OCI-LY3 (cell line): ENCODE measurements around the gene IQCE.

ENCODE experiments used
- EZH2phosphoT487 ChIP-seq: fragments of 200-600 bp; shearing (Covaris generic); IDR thresholded peaks from 2 replicates; pipeline ENCODE4 v1.6.1; 2018; ENCODE audit warnings: antibody characterized with exemption, mixed run types, low read depth
- TF ChIP-seq, protein P1 (sequence below): fragments of 200-600, 300-600 bp; sonication (generic); IDR thresholded peaks from 2 replicates; pipeline ENCODE4 v1.5.1; 2014; ENCODE audit warnings: antibody characterized with exemption, low read length, low read depth

DNA sequence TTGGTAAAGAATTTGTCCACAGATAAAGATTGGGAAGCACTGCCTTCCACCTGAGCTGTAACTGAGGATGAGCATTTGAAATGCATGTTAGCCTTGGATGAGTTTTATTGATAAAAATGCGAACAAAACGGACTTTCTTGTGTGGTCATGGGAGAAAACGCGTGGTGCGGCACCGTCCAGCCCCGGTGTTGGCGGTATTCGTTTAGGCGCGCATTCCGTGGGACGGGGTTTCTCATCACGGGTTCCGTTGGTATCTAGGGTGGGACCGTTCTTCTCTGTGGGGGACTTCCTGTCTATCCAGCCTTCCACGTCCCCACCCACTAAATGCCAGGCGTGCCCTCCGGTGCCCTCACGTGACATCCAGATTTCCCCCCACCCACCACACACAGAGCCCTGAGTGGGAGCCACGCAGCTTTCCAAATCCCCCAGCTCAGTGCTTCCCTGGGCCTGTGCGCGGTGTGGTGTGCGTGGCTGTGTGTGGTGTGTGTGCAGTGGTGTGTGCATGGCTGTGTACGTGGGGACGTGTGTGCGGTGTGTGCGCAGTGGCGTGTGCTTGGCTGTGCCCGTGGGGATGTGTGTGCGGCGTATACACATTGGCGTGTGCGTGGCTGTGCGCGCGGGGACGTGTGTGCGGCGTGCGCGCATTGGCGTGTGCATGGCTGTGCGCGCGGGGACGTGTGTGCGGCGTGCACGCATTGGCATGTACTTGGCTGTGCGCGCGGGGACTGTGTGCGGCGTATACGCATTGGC is 18.1 kb downstream of the IQCE start:
- TF ChIP-seq, protein P1, sequence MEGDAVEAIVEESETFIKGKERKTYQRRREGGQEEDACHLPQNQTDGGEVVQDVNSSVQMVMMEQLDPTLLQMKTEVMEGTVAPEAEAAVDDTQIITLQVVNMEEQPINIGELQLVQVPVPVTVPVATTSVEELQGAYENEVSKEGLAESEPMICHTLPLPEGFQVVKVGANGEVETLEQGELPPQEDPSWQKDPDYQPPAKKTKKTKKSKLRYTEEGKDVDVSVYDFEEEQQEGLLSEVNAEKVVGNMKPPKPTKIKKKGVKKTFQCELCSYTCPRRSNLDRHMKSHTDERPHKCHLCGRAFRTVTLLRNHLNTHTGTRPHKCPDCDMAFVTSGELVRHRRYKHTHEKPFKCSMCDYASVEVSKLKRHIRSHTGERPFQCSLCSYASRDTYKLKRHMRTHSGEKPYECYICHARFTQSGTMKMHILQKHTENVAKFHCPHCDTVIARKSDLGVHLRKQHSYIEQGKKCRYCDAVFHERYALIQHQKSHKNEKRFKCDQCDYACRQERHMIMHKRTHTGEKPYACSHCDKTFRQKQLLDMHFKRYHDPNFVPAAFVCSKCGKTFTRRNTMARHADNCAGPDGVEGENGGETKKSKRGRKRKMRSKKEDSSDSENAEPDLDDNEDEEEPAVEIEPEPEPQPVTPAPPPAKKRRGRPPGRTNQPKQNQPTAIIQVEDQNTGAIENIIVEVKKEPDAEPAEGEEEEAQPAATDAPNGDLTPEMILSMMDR: no peak
- no peak for TF ChIP-seq EZH2phosphoT487
